ENCODE results near the gene BTLA.
"Not testable (repeated sequence)": the region's sequence is repeated elsewhere in the genome, so short reads cannot be mapped to it uniquely, and the experiment has no call there.

The BTLA gene, protein sequence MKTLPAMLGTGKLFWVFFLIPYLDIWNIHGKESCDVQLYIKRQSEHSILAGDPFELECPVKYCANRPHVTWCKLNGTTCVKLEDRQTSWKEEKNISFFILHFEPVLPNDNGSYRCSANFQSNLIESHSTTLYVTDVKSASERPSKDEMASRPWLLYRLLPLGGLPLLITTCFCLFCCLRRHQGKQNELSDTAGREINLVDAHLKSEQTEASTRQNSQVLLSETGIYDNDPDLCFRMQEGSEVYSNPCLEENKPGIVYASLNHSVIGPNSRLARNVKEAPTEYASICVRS

DNA sequence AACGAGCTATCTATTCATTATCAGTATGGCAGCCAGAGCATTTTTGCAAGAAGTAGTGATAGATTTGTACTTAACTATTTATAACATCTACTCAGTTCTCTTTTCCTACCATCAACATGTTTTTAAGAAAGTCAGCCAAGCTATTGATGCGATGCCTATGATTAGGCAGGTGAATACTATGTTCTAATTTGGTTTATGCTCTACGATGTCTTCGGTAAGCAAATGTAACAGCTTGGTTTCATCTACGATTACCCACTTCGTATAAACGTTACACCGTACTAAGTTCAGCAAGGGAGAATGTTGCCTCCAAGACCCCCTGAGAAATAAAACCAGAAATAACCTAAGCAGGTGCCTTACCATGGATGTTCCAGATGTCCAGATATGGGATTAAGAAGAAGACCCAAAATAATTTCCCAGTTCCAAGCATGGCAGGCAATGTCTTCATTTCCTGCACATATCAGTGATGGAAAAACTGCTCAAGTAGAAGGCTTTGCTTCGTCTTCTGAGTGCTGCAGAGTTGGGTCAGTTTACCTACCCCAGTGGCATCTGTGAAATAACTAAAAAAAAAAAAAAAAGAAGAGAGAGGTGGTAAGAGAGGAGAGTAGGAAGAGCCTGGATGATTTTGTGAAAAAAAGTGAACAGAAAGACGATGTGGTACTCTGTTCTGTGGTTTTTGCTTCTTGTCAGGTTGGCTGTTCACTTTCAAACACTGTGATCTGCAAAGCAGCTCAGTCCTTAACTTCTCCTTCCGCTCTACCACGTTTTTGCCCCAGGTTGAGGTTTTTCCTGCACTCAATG lies at the start of gene BTLA:
TSS of gene BTLA (minus strand) at position 559 of the 798 bp plus-strand sequence. CDS start at position 445, 114 bp downstream.
- no peak for DNase-seq (ENCODE audit: low spot score)

DNA sequence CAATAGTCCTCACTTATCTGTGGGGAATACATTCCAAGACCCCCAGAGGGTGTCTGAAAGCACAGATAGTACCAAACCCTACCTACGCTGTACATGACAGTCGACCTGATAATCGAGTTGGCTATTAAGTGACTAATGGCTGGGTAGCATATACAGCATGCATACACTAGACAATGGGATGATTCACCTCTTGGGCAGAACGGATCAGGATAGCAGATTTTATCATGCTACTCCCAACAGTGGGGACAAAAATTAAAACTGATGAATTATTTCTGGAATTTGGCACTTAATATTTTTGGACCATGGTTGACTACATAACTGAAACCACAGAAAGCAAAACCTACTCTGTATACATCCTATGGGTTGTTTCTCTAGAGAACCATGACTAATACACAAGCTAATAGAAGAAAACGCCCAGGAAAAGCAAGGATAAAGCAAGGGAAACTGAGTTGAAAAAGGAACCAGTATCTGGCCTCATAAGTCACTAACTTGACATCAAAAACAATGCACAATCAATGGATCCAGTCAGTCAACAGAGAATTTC lies 47.0 kb upstream of the BTLA start:
- DNase-seq (ENCODE audit: low spot score), result no peak

DNA sequence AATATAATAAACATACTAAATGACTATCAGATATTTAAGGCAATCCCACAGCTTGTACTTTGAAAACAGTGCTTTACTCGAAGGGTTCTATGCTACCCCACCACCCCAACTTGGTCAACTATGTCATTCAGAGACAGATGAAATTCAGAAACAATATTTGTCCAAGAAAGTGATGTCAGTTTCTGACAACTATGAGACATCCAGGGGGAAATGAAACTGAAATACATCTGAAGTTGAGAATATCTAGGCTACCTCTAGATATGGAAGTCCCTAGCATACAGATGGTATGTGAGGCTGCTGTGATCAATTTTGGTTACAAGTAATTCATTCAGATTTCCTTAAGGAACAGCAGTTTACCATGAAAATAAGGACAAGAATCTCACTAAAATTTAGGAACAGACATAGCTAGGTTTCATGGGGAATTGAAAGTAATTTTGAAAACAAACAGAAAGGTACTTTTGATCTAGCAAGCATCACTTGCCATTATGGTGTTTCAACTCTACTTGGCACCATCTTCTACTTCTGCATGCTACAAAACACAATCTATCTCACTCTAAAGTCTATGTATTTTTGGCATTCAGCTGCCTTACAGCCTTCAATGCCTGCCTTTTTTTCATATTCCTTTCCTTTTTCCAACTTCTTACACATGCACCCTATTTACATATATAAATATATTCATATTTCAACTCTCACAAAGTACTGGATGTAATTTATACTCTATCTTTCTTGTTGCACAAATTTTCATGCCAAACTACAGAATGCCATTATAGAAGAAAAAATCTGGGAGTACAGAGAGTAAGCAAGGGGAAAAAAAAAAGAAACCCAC lies 40.8 kb upstream of the BTLA start:
- DNase-seq (ENCODE audit: low spot score), result no peak

DNA sequence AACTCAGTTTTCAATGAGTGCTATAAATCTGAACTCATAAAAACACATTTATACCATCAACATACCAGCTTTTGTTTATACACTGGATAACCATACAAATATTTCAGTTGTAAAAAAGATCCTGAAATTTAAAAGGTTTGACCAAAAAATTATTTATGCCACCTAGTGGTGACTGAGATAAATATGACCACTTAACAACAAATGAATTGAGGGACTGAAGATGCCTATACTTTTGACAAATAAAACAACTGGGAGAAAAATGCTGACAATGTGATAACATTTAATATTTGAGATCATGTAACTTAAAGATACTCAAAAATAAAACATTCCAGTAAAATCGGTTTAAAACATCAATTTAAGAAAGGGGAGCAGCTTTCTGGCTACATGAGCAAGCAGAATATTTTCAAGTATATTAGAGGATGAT lies 32.1 kb upstream of the BTLA start:
- DNase-seq (ENCODE audit: low spot score), result peak; percentile 59

DNA sequence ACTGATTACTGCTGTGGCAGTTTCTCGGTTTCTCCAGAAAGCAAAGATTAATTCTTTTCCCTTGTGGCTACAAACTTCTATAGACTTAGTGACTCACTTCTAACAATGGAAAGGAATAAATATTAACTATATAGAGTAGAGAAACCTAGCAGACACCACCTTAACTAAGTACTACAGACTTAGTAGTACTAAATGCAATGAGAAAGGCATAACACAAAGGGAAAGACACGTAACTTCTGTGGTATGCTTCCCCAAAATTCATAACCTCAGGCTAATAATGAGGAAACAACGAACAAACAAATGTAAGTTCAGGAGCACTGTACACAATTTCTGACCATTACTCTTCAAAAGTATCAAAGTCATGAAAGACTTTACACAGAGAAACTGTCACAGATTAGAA lies 31.3 kb upstream of the BTLA start:
- no peak for DNase-seq (ENCODE audit: low spot score)

DNA sequence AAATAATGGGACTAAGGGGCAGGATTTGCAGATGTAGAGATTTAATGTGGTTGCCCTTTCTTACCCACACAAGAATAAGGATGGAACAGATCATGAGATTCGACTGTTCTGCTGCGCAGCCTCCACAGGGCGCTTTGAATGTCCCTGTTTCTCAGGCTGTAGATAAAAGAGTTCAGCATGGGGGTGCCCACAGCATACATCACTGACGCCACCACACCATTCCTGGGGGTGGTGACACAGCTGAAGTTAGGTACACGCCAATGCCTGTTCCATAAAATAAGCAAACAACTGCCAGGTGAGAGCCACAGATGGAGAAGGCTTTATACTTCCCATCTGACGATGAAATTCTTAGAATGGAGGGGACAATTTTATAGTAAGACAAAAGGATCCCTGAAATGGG lies 24.9 kb upstream of the BTLA start:
- not testable (repeated sequence) for DNase-seq (ENCODE audit: low spot score)

DNA sequence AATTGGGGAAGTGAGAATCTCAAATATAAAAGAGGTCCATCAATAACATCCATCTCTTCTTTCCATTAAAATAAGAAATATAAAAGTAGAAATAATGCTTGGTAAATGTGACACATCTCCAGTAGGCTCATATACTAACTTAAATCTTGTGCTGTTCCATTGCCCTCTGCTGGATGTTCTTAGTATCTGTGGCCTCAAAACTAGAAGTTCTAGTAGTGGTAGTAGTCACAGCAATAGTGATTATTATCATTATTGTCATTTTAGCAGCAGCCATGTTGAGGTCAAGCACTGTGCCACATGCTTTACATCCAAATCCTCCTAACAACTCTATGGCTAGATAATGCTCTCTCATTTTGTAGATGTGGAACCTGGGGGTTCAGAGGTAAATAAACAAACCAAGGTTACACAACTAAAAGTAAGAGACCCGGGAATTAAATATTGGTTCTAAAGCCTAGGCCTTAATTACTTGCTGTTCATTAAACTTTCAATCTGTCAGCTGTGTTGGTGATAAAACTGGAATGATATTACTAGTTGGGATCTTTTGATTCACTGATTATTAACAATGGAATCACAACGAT lies 20.2 kb upstream of the BTLA start:
- peak; percentile 18 for DNase-seq (ENCODE audit: low spot score)

DNA sequence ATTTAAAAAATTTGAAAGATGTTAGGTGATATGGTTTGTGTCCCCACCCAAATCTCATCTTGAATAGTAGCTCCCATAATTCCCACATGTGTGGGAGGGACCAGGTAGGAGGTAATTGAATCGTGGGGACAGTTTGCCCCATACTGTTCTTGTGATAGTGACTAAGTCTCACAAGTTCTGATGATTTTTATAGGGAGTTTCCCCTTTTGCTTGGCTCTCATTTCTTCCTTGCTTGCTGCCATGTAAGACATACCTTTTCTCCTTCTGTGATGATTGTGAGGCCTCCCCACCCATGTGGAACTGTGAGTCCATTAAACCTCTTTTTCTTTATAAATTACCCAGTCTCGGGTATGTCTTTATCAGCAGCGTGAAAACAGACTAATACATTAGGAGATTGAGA lies 19.7 kb upstream of the BTLA start:
- DNase-seq (ENCODE audit: low spot score), result not testable (repeated sequence)

DNA sequence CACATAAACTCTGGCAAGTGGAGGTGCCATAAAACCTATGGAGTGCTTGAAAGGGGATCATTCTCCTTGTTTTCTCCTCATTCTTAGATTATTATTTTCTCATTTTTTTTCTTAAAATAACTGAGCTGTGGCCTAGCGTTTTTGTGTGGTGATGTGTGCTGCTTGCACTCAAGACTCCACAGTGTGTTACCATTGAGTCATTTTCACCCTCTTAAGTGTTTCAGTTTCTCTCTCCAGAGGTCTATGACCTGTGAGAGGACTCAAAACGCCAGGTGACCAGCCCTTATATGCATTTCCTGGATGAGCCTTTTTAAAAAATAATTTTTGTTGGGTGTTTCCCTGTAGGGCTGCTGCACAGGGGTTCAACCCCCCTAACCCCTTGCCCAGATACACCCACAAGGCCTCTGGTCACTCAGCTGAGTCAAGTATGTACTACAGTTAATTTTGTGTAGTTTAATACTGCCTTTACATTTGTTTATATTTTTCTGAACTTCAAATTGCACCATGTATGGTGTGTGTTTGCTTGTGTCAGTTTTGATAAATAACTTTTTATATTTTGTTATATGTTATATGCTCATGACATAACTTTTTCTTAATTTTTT lies 15.4 kb upstream of the BTLA start:
- DNase-seq (ENCODE audit: low spot score), result no peak

DNA sequence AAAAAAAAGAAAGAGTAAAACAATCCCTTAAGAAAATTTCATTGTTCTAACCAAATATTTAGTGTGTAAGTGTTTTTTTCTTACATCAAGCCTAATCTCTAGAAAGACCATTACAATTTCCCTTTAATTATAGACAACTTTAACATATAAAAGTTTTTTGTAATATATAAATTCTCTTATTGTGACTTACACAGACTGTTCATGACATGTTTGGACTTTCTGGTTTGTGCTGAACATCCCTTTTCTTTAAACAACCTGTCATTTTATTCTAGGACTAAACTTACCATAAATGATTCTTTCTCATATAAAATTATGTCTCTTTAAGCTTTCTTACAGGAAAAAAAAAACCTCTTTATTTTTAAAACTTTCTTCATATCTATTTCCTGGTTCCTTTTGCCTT lies 13.0 kb upstream of the BTLA start:
- DNase-seq (ENCODE audit: low spot score), result no peak

DNA sequence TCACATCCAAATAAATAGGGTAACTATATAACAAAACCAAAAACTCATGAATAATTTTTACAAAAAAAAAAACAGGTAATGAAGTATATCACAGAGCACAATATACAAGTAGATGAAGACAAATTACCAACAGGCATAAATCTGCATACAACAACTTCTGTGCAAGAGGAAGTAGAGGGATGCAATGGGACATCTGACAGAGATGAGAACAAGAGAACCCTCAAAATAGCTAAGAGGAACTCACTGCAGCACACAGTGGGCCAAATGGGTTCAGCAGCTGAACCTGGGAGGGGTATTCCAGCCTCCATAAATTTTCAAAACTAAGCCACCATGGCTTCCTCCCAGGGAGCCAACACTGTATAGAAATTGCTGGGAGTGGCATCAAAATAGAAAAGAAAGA lies 9.6 kb upstream of the BTLA start:
- DNase-seq (ENCODE audit: low spot score), result no peak

DNA sequence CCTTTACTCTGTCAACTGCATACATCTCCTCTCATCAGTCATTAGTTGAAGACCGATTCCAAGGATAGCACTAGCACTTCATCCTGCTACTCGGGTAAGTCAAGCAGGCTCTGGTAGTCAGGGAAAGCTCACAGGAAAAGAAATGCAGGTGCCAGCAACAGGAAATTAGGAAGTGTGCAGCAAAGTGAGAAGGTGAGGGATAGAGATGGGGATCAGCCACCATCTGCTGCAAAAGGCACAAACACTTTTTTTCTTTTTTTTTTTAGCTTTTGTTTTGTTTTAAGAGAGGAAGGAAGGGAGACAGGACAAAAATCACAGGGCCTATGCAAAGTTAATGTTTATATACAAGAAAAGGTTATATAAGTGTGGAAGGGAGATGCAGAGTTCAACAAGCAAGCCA lies 9.0 kb upstream of the BTLA start:
- no peak for DNase-seq (ENCODE audit: low spot score)

DNA sequence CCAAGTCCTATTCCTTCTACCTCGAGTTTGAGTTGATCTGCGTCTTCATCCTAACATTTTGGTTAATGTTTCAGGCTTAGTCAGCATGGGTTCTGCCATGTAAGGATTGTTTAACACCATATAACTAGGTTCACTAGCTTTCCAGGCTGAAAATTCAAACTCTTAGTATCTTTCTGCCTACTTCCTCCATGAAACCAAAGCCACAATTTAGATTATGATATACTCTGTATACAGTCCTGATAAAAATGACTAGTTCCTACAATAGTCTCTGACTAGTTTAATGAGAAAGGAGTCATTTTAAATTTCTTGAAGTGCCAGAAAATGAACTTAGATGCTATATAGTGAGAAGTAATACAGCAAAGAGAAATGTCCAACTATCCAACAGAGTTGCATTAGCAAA lies 6.6 kb upstream of the BTLA start:
- no peak for DNase-seq (ENCODE audit: low spot score)

DNA sequence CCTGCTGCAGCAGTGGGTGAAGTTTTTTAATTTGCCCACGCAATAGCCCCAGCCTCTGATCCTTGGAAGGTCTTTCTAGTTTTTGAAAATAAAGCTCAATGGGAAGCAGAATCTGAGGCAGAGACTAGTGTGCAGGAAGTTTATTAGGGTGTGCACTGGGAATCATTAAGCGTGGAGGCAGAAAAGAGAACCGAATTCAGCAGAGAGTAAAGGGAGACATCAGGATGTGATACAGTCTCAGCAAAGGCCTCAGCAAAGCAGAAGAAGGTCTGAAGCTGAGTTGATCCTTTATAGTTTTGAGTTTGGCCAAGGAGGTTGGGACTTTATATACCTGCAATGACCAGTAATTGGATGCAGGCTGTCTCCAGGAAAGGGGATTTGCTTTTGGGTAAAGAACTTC lies 4.9 kb upstream of the BTLA start:
- no peak for DNase-seq (ENCODE audit: low spot score)

DNA sequence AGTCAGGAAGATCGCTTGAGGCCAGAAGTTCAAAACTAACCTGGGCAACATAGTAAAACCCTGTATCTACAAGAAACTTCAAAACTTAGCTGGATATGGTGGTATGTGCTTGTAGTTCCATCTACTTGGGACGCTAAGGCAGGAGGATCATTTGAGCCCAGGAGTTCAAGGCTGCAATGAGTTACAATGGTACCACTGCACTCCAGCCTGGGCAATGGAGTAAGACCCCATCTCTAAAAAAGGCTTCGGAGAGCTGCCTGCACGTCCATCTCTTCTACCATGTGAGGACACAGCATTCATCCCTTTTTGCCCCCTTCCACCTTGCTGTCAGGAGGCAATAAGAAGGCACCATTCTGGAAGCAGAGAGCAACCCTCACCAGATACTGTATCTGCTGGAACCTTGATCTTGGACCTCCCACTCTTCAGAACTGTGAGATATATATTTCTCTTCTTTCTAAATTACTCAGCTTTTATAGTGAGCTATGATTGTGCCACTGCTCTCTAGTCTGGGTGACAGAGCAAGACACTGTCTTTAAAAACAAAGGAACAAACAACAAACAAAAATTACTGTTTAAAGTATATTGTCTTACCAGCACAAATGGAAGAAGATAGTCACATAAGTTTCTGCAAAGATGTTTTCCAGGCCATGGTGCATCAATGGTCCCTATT lies 4.2 kb upstream of the BTLA start:
- DNase-seq (ENCODE audit: low spot score), result no peak

DNA sequence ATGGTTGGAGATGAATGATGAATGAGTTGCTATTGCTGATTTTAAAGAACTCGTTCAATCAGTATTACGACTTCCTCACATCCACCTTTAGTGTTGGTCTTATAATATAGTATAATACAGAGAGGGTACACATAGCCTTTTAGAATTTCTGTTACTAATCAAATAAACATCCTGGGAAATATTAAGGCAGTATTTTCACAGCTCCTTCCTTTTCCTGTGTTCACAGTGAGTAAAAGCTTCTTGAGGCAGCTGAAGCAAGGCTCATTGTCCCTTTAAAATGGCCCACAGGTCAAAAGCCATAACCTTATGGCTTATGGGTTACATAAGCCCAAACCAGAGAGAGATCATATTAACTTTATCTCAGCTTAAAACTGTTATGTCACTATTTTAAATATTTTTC lies 1.3 kb upstream of the BTLA start:
- no peak for DNase-seq (ENCODE audit: low spot score)

DNA sequence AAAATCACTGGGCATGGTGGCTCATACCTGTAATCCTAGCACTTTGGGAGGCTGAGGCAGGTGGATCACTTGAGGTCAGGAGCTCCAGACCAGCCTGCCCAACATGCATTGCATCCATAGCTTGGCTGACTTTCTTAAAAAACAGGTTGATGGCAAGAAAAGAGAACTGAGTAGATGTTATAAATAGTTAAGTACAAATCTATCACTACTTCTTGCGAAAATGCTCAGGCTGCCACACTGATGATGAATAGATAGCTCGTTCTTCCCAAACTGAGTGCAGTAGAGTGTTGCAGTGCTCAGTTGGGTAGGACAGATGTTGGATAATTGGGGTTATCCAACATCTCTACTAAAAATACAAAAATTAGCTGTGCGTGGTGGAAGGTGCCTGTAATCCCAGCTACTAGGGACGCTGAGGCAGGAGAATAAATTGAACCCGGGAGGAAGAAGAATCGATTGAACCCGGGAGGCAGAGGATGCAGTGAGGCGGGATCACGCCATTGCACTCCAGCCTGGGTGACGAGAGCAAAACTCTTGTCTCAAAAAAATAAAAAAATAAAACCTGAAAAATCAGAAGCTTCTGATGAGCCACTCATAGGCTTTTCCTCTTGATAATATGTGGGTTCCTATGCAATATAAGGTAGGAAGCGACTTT lies 1.2 kb downstream of the BTLA start:
- DNase-seq (ENCODE audit: low spot score), result no peak

DNA sequence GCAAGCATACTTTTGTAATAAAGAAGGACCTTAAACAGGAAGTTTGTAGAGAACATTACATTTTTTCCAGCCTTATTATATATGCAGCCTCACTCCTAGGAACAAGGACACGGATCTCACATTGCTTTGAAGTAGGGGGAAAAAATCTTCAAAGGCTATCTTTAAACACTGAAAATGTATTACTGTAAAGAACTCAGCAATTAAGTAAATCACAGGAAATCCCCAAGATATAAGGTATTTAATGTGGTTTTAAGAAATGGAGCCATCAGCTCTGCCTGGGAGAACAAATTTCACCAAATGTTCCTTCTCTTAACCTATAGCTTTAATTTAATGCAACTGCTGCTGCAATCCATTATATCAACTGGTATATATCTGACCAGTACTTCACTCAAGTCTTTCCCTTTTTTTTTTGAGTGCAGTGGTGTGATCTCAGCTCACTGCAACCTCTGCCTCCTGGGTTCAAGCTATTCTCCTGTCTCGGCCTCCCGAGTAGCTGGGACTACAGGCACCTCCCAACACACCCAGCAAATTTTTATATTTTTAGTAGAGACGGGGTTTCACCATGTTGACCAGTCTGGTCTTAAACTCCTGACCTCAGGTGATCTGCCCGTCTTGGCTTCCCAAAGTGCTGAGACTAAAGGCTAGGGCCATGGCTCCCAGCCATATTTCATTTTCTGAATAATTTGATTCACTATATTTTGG lies 2.8 kb downstream of the BTLA start:
- no peak for DNase-seq (ENCODE audit: low spot score)

DNA sequence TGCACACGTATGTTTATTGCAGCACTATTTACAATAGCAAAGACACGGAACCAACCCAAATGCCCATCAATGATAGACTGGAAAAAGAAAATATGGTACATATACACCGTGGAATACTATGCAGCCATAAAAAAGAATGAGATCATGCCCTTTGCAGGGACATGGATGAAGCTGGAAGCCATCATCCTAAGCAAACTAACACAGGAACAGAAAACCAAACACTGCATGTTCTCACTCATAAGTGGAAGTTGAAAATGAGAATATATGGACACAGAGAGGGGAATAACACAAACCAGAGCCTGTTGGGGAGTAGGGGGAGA lies 4.9 kb downstream of the BTLA start:
- not testable (repeated sequence) for DNase-seq (ENCODE audit: low spot score)

DNA sequence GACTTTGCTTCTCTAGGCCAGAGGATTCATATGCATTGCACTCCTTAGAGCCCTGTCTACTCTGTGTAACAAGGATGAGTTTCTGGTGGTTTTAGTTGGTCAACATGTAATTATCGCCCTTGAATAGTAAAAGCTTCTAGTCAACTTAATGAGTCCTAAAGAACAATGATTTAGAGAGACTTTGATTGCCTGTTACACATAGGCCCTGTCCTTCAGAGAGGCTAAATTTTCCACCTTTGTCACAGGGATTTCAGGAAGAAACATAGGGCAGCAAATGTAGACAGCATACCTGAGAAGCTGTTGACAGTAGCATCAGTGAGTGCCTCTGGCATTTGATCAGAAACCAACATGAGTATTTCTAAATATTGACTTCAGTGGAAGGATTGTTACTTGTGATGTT lies 7.1 kb downstream of the BTLA start:
- no peak for DNase-seq (ENCODE audit: low spot score)
